ENCODE measurements around the gene VEGFB. TPM values are rescaled to one million over a fixed set of nuclear protein-coding genes. Genes with fewer than 3 reads are reported as not detected.

Gene VEGFB
- total and polyA plus RNA-seq, 2 of the 4 experiments (the other 2 are of a cell fraction) = 3.0 to 25.1 TPM

- no peak for TF ChIP-seq RAD21 (IDR thresholded peaks at IDR 0.05; ENCODE audit: low read length)
- no peak for TF ChIP-seq SMC3 (IDR thresholded peaks at IDR 0.05; ENCODE audit: low read depth, low read length)
- no peak for TF ChIP-seq MXI1 (IDR thresholded peaks at IDR 0.05; ENCODE audit: borderline replicate concordance, low read depth, low read length)
Measured at GRCh38 chr11:64285885-64286800, 51.8 kb downstream of the VEGFB start (continued).

GRCh38 chr11:64286801-64287159, 52.4 kb downstream of the VEGFB start:
- POLR2A ChIA-PET (ENCODE audit: unreplicated experiment) = no interaction called here
- Histone ChIP-seq H3K4ac (ENCODE audit: low read depth, low read length) (no peak overlapping the region), H3K56ac (ENCODE audit: extremely low read depth, insufficient read depth, low read length) (no peak overlapping the region), H3K4me3 (ENCODE audit: insufficient read depth, low read depth, low read length) (no peak overlapping the region), H2BK20ac (ENCODE audit: low read depth, low read length) (no peak overlapping the region), H3K79me1 (ENCODE audit: low read depth in 1 of 2, low read length in 2 of 2) (peaks cover 15 to 39% of the 10 kb centered on the region in 2 experiments), H3K9me1 (ENCODE audit: insufficient read depth, low read length) (peaks cover 5% of the 10 kb centered on the region; the same call in 1 of the 2 replicates), H3K4me2 (ENCODE audit: low read depth, low read length) (no peak overlapping the region), H3K9me3 (ENCODE audit: control insufficient read depth, insufficient read depth, low read length) (no peaks in the 10 kb centered on the region), H3K4me1 (ENCODE audit: control insufficient read depth, insufficient read depth, low read length) (peaks cover 10% of the 10 kb centered on the region), H4K91ac (ENCODE audit: insufficient read depth, low read depth, low read length) (no peak overlapping the region), H4K20me1 (ENCODE audit: insufficient read depth, low read length) (peaks cover 5% of the 10 kb centered on the region; the same call in 1 of the 2 replicates), H3K9ac (ENCODE audit: low read depth, low read length) (no peak overlapping the region), H2BK5ac (ENCODE audit: low read depth, low read length, poor library complexity, severe bottlenecking) (no peak overlapping the region), H3K27ac (ENCODE audit: insufficient read depth, low read length) (no peak overlapping the region), H2AK5ac (ENCODE audit: low read depth, low read length) (0 out of 2 replicates have a peak overlapping the region, but pooled peaks have one; percentile 95), H2BK120ac (ENCODE audit: low read depth, low read length) (no peak overlapping the region), H4K5ac (ENCODE audit: low read depth, low read length) (no peak overlapping the region), H3K14ac (replicated peaks; ENCODE audit: low read depth, low read length) (no peak overlapping the region), H3K36me3 (ENCODE audit: control insufficient read depth, insufficient read depth, low read length) (peaks cover 4% of the 10 kb centered on the region; the same call in 1 of the 2 replicates), H3K27me3 (ENCODE audit: control insufficient read depth, insufficient read depth, low read length) (peaks cover 18% of the 10 kb centered on the region), H2AK9ac (replicated peaks; ENCODE audit: low read depth, low read length, poor library complexity) (peak overlapping the region; percentile 99), H4K8ac (ENCODE audit: low read depth in 2 of 2, low read length in 2 of 2) (0 out of 4 replicates have a peak overlapping the region, but pooled peaks of 1 of the 2 experiments have one; percentile 91), H2AFZ (replicated peaks; ENCODE audit: low read length, poor library complexity) (peak overlapping the region; percentile 93), H2BK15ac (ENCODE audit: low read depth, low read length) (no peak overlapping the region), H3K18ac (ENCODE audit: low read depth, low read length) (no peak overlapping the region), H3K23ac (ENCODE audit: low read depth, low read length) (no peak overlapping the region)
- CTCF ChIA-PET = no interaction called here
- TF ChIP-seq, protein P1, sequence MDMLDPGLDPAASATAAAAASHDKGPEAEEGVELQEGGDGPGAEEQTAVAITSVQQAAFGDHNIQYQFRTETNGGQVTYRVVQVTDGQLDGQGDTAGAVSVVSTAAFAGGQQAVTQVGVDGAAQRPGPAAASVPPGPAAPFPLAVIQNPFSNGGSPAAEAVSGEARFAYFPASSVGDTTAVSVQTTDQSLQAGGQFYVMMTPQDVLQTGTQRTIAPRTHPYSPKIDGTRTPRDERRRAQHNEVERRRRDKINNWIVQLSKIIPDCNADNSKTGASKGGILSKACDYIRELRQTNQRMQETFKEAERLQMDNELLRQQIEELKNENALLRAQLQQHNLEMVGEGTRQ (IDR thresholded peaks at IDR 0.05; ENCODE audit: low read depth, low read length) = no peak
- TF ChIP-seq RCOR1 (IDR thresholded peaks at IDR 0.05; ENCODE audit: insufficient replicate concordance, low read length) (no peak), MAFK (IDR thresholded peaks at IDR 0.05; ENCODE audit: low read depth, low read length) (no peak)
- dilution Hi-C loops (cut with HindIII; ENCODE audit: low sequenced_read_pairs, unreplicated experiment) = no loop called here
- 80% methylated on average over 2 of the region's 9 CpGs; no CpG with 5 or more reads in 1 of the 2 experiments for WGBS, 2 experiments (ENCODE audit: extremely low coverage in 2 of 2, insufficient read length in 1 of 2)
- DNase-seq = no peak
- intact Hi-C loops (cut with micrococcal nuclease) = no loop called here
- no TSS peak for BruUV-seq (replicated peaks)
- in situ Hi-C loops (cut with MboI; ENCODE audit: low sequenced_read_pairs) = no loop called here
- ATAC-seq (ENCODE audit: low read depth) = no peak
